Fibroblast of skin of left quadriceps (primary cell): ENCODE results near the gene SGCA.
A peak's percentile ranks its signal among the peaks of the same experiment; 100 is the strongest.

Experiments used
- DNase-seq, 2 experiments: peaks; one replicate each; pipeline ENCODE4 v3.0.0-alpha.2; 2013; ENCODE audit warnings: low read depth in 2 of 2

SGCA gene

DNA sequence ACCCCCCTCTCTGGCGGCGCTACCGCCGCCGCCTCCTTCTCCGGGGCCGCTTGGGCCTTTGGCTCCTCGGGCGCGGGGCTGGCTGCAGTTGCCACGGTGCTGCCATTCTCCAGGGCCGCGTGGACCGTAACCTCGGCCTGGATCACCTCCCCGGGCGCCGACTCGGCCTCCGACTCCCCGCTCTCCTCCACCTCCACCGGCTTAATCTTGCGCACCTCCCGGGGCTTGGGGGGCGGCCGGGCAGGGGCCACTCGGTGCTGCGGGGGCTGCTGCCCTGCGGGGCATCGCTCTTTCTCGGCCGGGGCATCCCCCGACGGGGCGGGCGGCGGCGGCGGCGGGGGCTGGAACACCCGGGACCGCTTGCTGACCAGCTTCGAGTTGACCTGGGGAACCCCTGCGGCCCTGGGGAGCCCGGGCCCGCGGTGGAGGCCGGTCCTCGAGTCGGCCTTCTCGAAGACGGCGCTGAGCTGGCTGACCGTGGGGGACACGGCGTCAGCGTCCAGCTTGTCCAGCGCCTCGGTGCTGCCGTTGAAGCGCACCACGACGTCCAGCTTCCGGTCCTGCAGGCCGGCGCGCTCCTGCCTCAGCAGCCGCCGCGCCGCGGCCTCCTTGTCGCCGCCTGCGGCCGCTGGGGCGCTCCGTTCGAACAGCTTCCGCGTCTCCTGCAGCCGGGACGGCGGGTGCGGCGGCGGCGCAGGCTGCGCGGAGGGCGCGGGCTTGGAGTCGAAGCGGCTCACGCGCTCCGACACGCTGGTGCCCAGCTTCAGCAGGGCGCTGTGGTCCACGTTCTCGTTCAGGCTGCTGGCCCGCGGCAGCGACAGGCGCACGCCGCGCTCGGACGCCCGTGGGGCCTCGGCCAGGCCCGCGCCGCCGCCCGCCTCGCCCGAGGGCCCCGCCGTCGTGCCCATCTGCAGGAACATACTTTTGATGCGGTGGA, 16.1 kb upstream of the SGCA start:
- no peak for DNase-seq

DNA sequence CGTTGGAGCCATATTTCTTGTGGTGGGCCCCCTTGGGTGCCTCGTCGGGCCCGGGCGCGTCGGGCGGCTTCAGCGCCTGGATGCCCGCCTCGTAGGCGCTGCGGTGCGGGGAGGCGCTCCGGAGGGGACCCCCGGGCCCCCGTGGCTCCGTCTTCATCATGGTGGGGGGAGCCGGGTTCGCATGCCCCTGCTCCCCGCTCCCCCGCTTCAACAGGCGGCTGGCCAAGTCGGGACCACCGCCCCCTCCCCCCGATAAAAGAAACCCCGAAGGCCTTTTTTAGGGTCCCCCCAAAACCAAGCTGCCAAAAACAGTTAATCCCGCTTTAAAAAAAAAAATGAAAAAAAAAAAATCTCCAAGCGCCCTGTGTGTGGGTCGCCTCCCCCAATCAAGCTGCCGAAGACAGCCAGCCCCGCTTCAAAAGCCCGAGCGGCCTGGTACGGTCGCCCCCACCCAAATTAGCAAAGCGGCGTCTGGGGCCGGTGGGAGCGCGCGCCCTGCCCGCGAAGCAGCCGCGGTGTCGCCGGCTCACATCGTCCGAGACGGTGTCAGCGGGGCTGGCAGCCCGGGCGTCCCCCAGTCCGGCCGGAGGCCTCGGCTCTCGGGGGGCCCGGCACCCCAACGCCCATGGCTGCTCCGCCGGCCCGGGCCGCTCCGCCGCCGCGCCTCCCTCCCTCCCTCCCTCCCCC, 15.3 kb upstream of the SGCA start, which contains the start of gene PPP1R9B:
Gene PPP1R9B, minus strand, starts transcription at position 324 of the 687 bp plus-strand sequence. Its CDS starts 164 bp downstream, at position 160.
- no peak for DNase-seq

DNA sequence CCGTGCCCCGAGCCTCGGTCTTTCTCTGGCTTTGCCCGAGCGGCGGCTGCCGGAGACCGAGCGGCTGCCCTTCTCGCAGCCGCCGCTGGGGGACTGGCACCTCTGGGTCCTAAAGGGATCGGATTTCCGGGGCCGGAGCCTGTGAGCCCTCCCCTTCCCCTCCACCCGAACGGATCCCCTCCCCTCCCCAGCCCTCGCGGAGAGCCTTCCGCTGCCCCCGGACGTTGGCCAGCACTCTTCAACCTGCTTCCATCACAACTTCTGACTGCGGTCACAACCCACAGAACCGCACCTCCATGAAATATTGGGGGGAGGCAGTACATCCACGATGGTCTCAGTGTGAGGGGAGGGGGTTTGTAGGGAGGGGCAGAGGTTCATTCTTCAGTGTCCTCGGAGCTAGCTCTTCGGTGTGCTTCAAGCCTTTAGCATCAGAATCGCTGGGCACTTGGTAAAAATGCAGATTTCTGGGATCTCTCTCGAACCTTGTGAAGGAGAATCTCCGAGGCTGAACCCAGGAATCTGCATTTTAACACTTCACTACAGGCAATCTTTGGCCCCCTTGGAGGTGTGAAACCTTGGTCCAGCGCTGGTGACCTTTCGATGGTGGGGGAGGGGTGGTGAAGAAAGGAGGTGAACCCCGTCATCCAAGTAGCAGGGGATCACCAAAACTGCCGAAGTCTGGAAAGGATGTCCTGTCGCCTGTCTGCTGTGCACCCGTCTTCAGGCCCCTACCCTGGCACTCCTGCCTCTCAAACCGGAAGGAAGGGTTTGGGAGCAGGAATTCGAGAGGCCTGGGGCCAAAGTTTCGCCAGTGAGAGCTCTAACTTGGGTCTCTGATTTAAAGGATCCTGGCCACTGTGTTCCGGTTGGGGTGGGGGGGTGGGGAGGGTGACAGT, 14.5 kb upstream of the SGCA start:
- peak; percentile 80 to 82 for DNase-seq

DNA sequence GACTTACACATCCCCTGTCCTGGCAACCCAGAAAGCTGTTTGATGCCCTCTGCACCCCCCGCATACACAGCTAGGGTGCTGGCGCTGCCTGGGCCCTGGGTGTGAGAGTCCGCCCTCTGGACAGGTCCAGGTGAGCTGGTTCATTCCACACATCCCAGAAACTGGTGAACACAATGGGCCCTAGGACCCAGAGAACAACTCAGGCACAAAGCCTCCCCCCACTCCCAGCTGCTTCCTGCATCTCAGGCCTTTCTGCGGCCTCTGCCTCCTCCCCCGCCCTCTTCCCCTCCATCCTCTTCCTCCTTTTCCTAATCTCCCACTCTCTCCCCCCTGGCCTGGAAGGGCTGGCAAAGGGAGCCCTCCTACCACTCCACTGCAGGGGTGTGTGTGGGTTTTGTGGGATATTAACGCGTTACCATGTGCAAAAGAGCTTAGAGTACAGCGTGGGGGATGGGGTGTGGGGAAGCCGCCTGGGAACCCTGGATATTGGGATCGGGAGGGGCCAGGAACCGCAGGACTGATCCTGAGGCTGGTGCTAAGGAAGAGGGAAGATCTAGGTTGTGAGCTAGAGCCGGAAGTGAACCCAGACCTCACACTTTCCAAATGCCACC, 13.8 kb upstream of the SGCA start:
- peak in 1 of 2 experiments; percentile 77 for DNase-seq

DNA sequence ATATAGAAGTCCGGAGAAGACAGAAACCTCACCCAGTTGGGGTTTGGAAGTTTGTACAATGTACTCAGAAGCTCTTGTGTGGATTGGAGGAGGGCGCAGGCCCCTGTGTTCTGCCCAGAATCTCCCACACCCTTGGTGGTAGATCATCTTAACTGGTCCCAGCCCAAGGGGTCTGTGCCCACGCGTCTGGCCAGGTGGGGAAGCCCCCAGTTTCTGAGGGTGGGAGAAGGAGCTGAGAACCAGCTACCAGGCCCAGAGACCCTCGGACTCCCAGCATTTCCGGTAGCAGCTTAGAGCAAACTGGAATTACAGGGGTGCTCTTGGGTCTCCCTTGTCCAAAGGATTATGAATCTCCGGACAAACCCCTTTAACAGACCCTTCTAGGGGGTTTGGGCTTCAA, 13.1 kb upstream of the SGCA start:
- no peak for DNase-seq

DNA sequence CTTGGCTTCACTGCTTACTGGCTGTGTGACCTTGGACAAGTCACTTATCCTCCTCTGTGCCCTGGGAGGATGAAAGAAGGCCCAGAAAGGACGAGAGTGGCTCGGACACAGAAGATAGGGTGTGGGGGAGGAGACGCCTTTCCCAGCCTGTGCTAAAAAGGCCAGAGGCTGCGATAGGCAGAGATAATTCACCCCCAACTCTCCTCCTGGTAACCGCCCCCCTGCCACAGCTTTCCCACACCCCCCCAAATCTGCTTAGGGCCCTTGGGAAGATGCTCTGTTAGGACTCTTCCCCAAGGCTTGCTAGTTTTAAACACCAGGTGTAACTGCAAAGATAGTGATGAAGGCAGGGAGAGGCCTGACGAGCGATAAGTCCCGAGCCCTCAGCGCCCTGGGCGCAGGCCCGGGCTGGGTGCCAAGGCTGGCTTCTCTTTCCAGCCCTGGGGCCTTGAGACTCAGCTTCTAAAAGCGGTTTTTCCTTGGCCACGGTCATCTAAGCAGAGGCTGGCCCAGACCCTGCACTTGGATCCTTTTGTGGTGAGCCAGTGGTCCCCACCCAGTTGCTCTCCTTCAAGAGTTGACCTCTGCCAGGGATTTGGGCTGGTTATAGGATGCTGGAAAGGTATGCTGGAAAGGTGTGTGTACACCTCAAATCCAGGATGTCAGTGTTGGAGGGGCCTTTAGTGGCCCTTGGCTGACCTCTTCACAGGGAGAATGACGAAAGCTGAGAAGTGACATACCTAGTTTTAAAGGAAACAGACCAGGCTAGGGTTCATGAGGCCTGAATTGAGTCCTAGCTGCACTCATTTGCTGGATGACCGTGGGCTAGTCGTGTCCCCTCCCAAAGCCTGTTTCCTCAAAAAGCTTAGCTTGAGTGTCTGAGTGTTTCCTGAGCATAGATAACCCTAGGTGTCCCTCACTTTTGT, 11.9 kb upstream of the SGCA start:
- no peak for DNase-seq

DNA sequence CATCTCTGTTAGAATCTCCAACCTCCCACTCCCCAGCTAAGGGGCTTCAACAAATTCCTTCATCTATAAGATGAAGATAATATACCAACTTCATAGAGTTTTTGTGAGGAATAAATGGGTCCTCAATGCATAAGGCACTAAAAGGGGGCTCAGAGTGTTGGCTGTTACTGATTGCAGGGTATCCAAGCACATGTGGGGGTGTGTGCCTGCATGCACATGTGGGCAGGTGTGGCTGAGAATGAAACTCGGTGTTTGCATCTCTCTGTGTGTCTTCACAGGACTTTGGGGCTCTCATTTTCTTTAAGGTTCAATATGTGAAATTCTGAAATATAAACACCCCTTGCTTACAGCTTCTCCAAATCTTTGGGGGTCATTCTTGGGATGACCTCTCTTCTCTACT, 11.2 kb upstream of the SGCA start:
- DNase-seq, result no peak

DNA sequence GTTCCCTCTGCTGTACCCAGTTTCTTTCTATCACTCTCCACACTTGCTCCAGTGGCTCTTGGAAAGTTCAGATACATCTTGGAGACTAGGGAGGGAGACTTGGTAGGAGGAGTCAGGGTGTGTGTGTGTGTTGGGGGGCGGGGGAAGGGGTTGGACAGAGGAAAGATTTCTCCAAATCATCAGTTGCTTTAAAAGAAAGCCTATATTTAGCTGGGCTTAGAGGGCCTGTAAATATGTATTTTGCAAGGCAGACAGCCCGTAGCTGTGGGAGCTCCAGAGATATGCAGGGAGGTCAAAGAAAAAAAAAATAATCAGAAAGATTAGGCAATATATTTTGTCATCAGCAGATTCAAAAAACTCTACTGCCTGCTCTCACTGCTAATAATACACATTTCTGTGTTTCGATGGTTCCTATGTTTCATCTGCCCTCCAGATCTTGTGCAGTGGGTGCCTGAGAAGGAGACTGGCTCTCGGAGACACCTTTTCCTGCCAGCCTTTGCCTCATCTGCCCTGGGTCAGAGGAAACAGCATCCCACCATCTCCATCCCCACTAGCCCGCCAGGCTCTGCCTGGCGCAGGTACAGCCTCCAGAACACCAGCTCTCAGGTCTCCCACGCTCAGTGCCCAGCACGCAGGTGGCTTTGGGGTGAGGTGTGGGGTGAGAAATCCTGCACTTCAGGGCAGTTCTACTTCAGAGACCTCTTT, 10.5 kb upstream of the SGCA start:
- DNase-seq, result no peak

DNA sequence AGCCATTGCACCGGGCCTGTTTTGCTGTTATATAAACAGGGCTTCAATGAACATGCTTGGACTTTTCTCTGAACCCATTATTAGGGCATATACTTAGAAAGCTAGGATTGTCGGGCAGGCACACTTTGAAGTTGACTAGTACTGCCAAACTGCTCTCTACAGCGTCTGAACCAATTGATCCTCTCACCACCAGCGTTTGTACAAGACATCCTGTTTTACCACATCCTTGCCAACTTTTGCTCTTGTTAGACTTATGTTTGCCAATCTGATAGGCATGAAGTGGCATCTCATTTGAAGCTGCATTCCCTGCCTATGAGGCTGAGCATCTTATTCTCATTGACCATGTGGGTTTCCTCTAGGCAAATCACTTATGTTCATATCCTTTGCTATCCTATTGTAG, 7.9 kb upstream of the SGCA start:
- no peak for DNase-seq

DNA sequence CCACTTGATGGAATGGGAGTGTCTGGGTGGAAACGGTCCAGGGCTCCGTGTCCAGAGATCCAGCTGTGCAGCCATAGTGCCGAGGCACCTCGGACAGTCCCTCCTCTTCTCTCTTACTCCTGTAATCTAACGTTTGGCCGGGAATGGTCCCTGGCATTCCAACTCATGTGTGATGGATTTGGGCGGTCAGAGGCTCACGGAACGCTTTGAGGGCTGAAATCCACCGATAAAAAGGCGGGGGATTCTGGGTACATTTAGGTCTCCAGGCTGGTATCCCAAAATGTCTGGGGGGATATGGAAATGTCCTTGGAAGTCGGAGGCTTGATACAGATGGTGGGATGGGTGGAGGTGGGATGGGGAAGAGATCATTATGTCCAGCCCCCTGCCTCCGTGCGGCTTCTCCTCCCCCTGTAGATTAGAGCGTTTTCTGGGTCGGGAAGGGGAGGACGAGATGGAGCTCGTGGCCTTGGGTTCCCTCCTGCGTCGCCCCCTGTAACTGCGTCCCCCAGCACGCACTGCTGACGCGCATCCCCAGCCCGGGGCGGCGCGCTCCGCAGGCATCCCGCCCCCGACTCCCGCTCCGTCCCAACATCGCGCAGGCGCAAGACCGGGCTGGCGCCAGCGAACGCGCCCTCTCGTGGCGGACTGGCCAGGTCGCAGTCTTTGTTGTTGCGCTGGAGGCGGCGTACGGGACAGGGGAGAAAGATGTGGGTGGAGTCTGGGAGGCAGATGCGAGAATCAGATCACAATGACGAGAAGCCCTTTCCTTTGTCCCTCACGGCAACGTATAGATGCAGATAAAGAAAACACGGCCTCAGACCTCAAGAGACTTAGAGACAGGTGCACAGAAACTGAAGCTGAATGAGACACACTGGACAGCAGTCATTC, 4.5 kb upstream of the SGCA start:
- DNase-seq, result peak; percentile 81 to 82

DNA sequence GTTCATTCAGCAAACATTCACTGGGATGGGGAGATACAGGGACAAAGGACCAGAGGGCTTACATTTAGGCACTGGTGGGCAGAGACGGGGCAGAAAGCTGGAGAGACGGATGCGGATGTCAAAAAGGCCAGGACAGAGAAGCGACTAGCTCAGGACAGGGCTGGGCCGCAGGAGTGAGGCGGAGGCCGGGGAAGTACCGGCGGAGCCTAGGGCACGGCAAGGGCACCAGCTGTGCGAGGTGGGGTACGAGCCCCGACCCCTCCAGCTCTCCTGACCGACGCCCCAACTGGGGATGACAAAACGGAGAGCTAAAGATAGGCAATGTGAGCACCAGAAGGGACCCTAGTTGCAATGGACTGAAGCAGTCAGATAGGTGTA, 3.9 kb upstream of the SGCA start:
- no peak for DNase-seq

DNA sequence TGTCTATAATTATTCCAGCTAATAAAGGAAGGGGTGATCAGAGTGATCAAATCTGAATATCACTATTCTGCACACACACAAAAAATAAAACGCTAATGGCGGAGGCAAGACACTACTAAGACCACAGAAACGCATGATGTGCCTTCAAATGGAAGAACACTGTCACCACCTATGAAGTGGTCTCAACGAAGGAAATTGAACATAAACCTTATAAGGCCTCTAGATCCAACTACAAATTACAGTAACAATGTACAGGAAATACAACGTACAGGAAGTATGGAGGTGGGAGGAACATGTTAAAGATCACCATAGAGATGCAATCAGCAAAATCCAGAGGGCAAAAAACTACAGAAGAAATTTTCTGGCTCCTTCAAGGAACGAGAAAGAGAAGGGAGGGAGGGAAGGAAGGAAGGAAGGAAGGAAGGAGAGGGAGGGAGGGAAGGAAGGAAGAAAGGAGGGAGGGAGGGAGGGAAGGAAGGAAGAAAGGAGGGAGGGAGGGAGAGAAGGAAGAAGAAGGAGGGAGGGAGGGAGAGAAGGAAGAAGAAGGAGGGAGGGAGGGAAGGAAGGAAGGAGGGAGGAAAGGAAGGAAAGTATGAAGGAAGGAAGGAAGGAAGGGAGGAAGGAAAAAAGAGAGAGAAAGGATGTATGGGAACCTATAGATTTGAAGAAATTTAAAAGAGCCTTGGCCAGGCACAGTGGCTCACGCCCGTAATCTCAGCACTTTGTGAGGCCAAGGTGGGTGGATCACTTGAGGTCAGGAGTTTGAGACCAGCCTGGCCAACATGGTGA, 3.1 kb upstream of the SGCA start:
- DNase-seq, result no peak

DNA sequence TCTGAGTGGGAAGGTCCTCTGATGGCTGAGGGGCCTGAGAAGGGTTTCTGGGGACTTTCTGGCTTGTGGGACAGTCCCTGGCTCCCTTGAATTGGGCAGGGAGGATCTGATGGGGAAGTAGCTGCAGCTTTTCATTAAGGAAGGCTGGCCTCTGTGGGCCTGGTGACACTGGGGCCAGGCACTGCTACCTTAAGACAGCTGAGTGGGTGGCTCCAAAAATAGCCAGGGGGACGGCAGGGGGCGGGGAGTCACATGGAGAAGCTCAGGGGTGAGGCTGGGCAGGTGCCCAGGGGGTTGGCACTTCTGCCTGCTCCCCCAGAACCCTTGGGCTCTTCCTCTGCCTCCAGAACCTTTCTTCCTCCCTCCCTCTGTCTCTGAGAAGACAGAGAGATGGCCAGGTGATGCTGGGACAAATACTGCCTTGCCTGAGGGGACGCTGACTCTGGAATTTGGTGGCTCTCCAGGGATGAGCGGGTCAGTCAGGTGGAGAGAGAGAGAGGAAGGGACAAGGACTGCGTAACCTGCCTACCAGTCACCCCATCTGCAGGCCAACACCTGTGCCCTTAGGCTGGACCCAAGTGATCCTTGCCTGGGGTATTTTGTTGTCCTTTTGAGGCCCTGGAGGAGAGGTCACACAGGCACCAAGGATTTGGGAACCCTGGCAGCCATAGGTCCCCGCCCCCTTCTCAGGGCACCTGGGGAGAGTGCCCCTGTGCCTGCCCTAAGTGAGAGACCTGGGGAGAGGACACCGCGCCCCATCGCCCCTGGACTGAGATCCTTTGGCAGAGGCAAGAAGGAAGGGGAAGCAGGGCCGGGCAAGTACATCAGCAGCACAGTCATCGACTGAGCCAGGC, 1.7 kb upstream of the SGCA start:
- DNase-seq, result no peak

DNA sequence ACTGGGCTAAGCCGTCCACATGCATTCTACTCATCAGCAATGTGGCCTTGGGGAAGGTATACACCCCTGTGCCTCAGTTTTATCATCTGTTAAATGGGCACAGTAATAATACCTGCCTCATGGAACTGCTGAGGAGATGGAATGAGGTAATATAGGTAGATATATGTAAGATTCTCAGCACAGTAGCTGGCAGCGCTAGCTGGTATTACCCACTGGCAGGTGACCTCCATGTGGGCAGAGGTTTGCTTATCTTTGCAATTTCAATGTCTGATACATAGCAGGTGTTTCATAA, 1.2 kb upstream of the SGCA start:
- DNase-seq, result no peak

DNA sequence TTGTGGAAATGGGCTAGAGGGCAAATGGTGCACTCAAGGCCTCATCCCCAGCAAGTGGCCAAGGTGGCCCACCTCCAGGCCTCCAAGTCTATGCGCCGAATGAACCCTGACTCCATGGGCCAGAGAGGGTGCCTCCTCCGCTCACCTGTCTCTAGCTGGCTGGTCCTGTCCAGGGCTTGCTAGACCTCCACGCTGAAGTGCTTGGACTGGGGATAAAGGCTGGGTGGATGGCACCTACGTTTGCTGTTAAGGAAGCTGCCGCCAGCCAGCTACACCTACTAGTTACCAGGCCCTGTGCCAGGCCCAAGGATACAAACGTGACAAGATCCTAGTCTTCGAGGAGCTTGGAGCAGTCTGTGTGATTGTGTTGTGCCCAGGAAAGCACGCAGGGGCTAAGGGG, 739 bp upstream of the SGCA start:
- DNase-seq, result no peak

DNA sequence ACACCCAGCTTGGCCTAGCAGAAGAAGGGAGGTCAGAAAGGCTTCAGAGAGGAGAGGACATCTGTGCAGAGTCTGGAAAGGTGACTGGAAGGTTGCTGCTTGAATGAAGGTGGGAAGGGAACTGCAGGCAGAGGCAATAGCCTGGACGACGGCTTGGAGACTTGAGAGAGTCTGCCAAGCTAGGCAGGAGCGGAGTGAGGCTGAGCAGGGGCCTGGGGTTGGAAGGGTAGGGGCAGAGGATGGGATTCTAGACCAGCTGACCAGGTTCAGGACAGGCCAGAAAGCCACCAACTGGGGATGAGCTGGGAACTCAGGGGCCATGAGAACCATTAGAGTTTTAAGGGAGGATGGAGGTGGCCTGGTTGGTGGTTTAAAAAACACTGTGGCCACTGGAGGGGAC, 339 bp upstream of the SGCA start:
- DNase-seq, result no peak

DNA sequence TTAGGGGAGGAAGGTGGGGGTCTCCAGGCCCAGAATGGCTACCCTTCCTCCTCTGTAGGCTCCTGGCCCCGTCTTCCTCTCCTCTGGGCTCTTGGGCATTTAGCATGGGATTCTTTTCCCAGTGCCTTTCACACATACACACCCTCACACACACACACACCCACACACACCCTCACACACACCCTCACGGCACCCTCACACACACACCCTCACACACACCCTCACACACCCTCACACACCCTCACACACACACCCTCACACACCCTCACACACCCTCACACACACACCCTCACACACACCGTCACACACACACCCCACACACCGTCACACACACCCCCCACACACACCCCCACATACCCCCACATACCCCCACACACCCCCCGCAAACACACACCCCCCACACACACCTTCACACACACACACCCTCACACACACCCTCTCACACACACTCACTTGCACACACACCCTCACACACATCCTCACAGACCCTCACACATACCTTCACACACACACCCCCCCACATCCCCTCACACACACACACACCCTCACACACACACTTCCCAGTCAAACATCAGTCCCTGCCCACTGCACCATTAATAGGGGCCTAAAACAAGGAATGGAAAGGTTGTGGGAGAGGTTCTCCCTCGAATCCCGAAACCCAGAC, 845 bp downstream of the SGCA start:
- DNase-seq, result no peak
